Measurements from ENCODE around the gene GAB2.

Gene GAB2

GRCh38 chr11:78217650-78218541 lies 199.7 kb downstream of the GAB2 start:
- peaks cover 1% of the 10 kb centered on the region for H3K36me3 ChIP-seq (ENCODE audit: control insufficient read depth, insufficient read depth, low read length)
- no peaks in the 10 kb centered on the region for H3K27me3 ChIP-seq (replicated peaks; ENCODE audit: control insufficient read depth, insufficient read depth, low read length)
- no peak for TF ChIP-seq CTCF (IDR thresholded peaks at IDR 0.05; ENCODE audit: insufficient read depth, low read length, poor library complexity, severe bottlenecking)

GRCh38 chr11:78216571-78217287 lies 200.9 kb downstream of the GAB2 start:
- H3K36me3 ChIP-seq (ENCODE audit: control insufficient read depth, insufficient read depth, low read length), result peaks cover 1% of the 10 kb centered on the region
- H3K4me3 ChIP-seq (replicated peaks; ENCODE audit: low read depth, low read length), result no peak overlapping the region
- no peak for TF ChIP-seq CTCF (IDR thresholded peaks at IDR 0.05; ENCODE audit: insufficient read depth, low read length, poor library complexity, severe bottlenecking)
- no peaks in the 10 kb centered on the region for H3K27me3 ChIP-seq (replicated peaks; ENCODE audit: control insufficient read depth, insufficient read depth, low read length)
- DNase-seq (ENCODE audit: extremely low read depth, insufficient read length), result no peak

More at GRCh38 chr11:78217650-78218541, 199.7 kb downstream of the GAB2 start:
- DNase-seq (ENCODE audit: extremely low read depth, insufficient read length), result no peak
- no peak overlapping the region for H3K4me3 ChIP-seq (replicated peaks; ENCODE audit: low read depth, low read length)

- H3K36me3 ChIP-seq (ENCODE audit: control insufficient read depth, insufficient read depth, low read length), result no peaks in the 10 kb centered on the region; the same call in none of the 2 replicates
Measured at GRCh38 chr11:78216021-78216420, 201.6 kb downstream of the GAB2 start.

GRCh38 chr11:78214331-78215194 lies 203.1 kb downstream of the GAB2 start:
- H3K27me3 ChIP-seq (replicated peaks; ENCODE audit: control insufficient read depth, insufficient read depth, low read length), result no peaks in the 10 kb centered on the region

More at GRCh38 chr11:78216021-78216420, 201.6 kb downstream of the GAB2 start:
- no peak for TF ChIP-seq CTCF (IDR thresholded peaks at IDR 0.05; ENCODE audit: insufficient read depth, low read length, poor library complexity, severe bottlenecking)
- no peaks in the 10 kb centered on the region for H3K27me3 ChIP-seq (replicated peaks; ENCODE audit: control insufficient read depth, insufficient read depth, low read length)
- H3K4me3 ChIP-seq (replicated peaks; ENCODE audit: low read depth, low read length), result no peak overlapping the region
- no peak for DNase-seq (ENCODE audit: extremely low read depth, insufficient read length)

More at GRCh38 chr11:78214331-78215194, 203.1 kb downstream of the GAB2 start:
- no peak overlapping the region for H3K4me3 ChIP-seq (replicated peaks; ENCODE audit: low read depth, low read length)
- H3K36me3 ChIP-seq (ENCODE audit: control insufficient read depth, insufficient read depth, low read length), result peaks cover 6% of the 10 kb centered on the region
- no peak for TF ChIP-seq CTCF (IDR thresholded peaks at IDR 0.05; ENCODE audit: insufficient read depth, low read length, poor library complexity, severe bottlenecking)
- DNase-seq (ENCODE audit: extremely low read depth, insufficient read length), result no peak
